PFSK-1 (cell line): Measurements from ENCODE around the gene GTF2A1L.

ENCODE experiments used
- FOXP2 ChIP-seq: optimal IDR thresholded peaks from 2 replicates; pipeline ENCODE3; 2011; ENCODE audit warnings: borderline replicate concordance, control low read depth, inconsistent platforms; ENCODE audit not compliant: insufficient read depth; ENCODE audit errors: extremely low read length, extremely low read depth
- POLR2AphosphoS5 ChIP-seq: IDR thresholded peaks from 2 replicates; pipeline ENCODE4 v1.6.1; 2012; ENCODE audit warnings: low read depth, mild to moderate bottlenecking, control low read depth, low read length, moderate library complexity
- SIN3A ChIP-seq: IDR thresholded peaks from 2 replicates; pipeline ENCODE4 v1.6.1; 2012; ENCODE audit warnings: mild to moderate bottlenecking, low read length, moderate library complexity, borderline replicate concordance; ENCODE audit not compliant: insufficient read depth
- TAF1 ChIP-seq: IDR thresholded peaks from 2 replicates; pipeline ENCODE4 v1.6.1; 2012; ENCODE audit warnings: low read length, control low read depth, borderline replicate concordance; ENCODE audit not compliant: insufficient read depth
- TF ChIP-seq, protein P1 (sequence below), 2 experiments: IDR thresholded peaks; 2 replicates each; pipeline versions ENCODE4 v1.6.1 to v1.8.0; 2011 to 2012; ENCODE audit warnings: low read depth in 2 of 2, low read length in 2 of 2, control low read depth in 1 of 2, inconsistent platforms in 1 of 2, mild to moderate bottlenecking in 1 of 2, moderate library complexity in 1 of 2; ENCODE audit not compliant: insufficient read depth in 1 of 2

GTF2A1L gene

DNA sequence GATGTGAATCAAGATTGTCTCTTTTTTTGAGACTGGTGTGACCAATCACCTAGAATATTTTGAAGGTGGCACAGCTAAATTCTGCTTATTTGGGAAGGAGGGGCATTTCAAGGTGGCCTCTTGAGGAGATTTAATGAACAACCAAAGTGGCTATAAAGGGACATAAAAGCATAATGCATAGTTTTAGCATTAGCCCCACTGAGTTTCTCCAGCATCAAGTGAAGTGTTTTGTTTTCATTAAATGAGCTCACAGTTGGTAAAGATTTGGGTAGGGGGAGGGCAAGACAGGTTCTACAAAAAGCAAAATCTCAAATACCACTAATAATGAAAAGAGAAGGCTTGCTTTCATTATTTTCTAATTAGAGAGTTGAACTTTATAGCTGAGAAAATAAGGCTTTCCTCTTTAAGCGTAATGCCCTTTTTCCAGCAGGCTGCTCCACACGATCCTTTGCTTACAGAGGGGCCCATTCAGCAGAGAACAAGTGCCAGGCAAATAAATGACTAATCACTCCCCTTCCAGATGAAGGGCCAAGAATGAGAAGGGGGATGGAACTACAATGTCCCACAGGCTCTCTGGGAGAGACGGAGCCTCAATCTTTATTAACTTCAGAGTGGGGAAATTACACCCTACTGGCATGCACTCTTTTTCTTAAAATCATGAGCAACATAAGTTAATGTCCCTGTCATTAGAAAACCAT is 102.0 kb downstream of the GTF2A1L start:
- no peak for TF ChIP-seq FOXP2
- TF ChIP-seq TAF1, result no peak
- TF ChIP-seq, protein P1, sequence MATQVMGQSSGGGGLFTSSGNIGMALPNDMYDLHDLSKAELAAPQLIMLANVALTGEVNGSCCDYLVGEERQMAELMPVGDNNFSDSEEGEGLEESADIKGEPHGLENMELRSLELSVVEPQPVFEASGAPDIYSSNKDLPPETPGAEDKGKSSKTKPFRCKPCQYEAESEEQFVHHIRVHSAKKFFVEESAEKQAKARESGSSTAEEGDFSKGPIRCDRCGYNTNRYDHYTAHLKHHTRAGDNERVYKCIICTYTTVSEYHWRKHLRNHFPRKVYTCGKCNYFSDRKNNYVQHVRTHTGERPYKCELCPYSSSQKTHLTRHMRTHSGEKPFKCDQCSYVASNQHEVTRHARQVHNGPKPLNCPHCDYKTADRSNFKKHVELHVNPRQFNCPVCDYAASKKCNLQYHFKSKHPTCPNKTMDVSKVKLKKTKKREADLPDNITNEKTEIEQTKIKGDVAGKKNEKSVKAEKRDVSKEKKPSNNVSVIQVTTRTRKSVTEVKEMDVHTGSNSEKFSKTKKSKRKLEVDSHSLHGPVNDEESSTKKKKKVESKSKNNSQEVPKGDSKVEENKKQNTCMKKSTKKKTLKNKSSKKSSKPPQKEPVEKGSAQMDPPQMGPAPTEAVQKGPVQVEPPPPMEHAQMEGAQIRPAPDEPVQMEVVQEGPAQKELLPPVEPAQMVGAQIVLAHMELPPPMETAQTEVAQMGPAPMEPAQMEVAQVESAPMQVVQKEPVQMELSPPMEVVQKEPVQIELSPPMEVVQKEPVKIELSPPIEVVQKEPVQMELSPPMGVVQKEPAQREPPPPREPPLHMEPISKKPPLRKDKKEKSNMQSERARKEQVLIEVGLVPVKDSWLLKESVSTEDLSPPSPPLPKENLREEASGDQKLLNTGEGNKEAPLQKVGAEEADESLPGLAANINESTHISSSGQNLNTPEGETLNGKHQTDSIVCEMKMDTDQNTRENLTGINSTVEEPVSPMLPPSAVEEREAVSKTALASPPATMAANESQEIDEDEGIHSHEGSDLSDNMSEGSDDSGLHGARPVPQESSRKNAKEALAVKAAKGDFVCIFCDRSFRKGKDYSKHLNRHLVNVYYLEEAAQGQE (IDR thresholded peaks at IDR 0.05; ENCODE audit: insufficient read depth in 1 of 2, low read depth in 2 of 2, low read length in 2 of 2), result no peak
- TF ChIP-seq SIN3A, result no peak
- TF ChIP-seq POLR2AphosphoS5, result no peak

DNA sequence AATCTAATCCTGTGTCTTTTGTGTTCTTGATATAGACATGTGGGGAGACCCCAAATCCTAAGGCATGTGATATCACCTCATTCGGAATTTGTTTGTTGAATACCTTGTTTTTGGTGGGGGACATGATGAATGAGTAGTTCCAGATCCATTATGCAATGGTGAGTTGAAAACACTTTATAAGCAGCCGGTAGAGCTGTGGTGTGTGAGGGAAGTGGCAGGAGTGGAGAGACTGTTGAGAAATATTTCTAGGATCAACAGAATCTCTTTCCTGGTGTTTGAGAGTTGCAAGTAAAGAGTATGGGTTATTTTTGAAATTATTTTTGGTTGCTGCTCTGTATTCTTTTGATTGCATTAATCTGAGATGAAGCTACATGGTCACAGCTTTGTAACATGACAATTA is 103.5 kb downstream of the GTF2A1L start:
- no peak for TF ChIP-seq SIN3A
- no peak for TF ChIP-seq POLR2AphosphoS5
- no peak for TF ChIP-seq FOXP2
- no peak for TF ChIP-seq TAF1
- TF ChIP-seq, protein P1 (IDR thresholded peaks at IDR 0.05; ENCODE audit: insufficient read depth in 1 of 2, low read depth in 2 of 2, low read length in 2 of 2), result no peak

DNA sequence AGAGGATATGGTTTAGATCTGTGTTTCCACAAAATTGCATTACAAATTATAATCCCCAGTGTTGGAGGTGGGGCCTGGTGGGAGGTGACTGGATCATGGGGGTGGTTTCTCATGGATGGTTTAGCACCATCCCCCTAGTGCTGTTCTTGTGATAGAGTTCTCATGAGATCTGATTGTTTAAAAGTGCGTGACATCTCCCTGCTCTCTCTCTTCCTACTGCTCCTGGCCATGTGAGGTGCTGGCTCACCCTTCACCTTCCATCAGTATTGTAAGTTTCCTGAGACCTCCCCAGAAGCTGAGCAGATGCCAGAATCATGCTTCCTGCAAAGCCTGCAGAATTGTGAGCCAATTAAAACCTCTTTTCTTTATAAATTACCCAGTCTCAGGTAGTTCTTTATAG is 104.7 kb downstream of the GTF2A1L start:
- TF ChIP-seq, protein P1 (IDR thresholded peaks at IDR 0.05; ENCODE audit: insufficient read depth in 1 of 2, low read depth in 2 of 2, low read length in 2 of 2), result no peak
- TF ChIP-seq FOXP2, result no peak

DNA sequence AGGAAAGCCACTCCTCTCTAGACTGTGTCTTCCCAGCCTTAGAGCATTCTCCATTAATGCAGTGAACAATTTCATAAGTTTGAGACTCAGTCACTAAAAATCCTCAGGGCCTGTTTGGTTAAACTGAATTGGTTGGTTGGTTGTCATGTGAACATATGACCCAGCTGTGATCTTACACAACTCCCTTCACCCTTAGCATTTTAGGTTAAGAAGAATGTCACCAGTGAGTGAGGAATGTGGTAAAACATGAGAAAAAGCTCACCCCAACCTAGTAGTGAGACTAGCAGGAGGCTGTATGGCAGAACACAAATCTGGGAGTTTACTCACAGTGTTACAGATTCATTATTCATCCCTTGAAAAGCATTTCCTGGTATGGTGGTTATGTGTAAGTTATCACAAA is 105.5 kb downstream of the GTF2A1L start:
- TF ChIP-seq POLR2AphosphoS5 (no peak), FOXP2 (no peak), TAF1 (no peak), SIN3A (no peak)
- TF ChIP-seq, protein P1 (IDR thresholded peaks at IDR 0.05; ENCODE audit: insufficient read depth in 1 of 2, low read depth in 2 of 2, low read length in 2 of 2), result no peak

DNA sequence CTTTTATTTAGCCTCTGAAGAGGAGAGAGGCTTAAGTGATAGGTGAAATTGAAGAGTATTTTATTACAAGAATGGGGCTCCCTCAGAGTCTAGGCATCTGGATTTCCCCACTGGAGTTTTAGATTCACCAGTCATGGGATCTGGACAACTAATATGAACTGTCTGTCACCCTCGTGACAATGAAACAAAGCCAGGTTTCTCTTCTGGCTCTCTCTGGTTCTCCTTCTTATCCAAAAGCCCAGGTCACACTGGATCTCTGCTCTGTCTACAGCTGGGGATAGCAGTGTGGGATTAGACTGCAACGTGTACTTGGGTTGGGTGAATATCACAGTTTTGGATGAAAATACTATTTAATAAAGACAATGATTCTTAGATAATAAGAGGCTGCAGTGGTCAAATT is 106.6 kb downstream of the GTF2A1L start:
- TF ChIP-seq FOXP2 (no peak), TAF1 (no peak)
- TF ChIP-seq, protein P1 (IDR thresholded peaks at IDR 0.05; ENCODE audit: insufficient read depth in 1 of 2, low read depth in 2 of 2, low read length in 2 of 2), result no peak
